HG02571 (cell line): ENCODE results near the gene PLXDC2.

Experiments
- ATAC-seq: cut with Tn5 transposase; IDR thresholded peaks from one replicate; pipeline ENCODE4 v1.9.1; 2021; ENCODE audit warnings: mild to moderate bottlenecking, moderate library complexity; ENCODE audit not compliant: unreplicated experiment

The PLXDC2 gene

GRCh38 chr10:20093600-20093999 lies 277.4 kb downstream of the PLXDC2 start:
- ATAC-seq, result no peak

- no peak for ATAC-seq
These were observed 278.2 kb downstream of the PLXDC2 start for GRCh38 chr10:20094226-20094976.

- ATAC-seq, result no peak
These were observed 283.9 kb downstream of the PLXDC2 start for GRCh38 chr10:20100171-20100570.

GRCh38 chr10:20105236-20105635 lies 289.0 kb downstream of the PLXDC2 start:
- ATAC-seq, result no peak

DNA sequence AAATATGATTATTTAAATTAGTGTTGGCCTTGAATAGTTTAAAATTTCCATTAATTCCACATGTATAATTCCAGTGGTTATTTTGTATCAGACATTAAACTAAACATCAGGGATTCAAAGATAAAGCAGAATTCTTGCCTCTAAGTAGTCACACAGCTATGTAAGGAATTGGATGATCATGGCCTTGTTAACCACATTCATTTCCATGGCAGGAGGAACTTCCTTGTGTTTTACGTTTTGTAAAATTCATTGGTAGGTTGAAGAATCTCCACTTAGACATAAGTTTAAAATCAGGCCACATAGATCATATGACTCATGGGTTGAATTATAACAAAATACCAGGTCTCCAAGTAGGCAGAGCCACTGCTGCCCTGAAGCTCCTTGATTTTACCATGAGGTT lies 289.7 kb downstream of the PLXDC2 start:
- no peak for ATAC-seq

DNA sequence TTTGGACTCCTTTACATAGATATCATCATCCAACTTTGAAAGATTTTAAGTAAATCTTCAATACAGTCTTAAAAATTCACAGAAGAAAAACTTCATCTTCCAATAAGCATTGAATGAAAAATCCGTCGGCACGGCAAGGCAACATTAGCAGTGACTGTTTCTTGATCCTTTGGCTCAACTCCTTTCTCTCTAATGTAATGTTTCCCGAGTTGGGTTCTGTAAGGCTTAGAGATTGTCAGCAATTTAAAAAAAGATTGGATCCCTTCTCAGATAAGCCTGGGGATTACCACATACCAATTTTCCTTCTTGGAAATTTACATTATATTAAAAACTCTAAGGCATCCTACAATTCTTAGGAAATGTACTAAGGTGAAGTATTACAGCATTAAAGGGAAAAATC lies 291.8 kb downstream of the PLXDC2 start:
- ATAC-seq, result no peak

DNA sequence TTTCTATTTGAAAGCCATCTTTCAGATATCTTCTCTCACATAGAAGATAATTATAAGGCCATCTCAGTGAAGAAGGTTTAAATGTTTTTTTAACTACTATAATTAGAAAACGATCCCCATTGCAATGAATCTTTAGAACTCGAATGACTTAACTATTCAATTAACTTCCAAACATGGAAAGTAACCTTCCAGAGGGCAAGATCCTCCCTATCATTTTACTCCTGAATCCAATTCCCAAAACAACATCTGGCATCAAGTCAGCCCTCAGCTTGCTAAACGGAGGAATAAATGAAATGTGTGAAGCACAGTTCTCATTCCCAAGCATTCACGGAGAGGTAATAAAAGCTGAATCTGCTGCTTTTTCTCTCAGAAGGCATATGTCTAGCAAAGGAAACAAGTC lies 293.4 kb downstream of the PLXDC2 start:
- no peak for ATAC-seq

- ATAC-seq, result no peak
These were observed 294.2 kb downstream of the PLXDC2 start for GRCh38 chr10:20110125-20111100.

DNA sequence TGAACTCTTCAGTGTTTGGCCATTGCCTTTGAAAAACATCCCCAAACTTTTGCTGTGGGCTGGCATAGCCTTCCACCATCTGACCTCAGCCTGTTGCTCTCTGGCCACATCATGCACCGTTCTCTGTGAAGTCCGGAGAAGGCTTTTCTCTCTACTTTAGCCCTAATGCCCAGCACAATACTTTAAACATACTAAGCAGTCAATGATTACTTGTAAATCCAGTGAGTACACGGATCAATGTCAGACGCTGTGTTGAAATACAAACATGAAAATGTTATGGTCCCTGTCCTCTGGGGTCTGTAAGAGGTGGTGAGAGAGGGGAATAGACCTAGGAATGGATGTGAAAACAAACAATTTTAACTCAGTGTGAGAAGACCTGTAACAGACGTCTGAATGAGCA lies 297.9 kb downstream of the PLXDC2 start:
- no peak for ATAC-seq

DNA sequence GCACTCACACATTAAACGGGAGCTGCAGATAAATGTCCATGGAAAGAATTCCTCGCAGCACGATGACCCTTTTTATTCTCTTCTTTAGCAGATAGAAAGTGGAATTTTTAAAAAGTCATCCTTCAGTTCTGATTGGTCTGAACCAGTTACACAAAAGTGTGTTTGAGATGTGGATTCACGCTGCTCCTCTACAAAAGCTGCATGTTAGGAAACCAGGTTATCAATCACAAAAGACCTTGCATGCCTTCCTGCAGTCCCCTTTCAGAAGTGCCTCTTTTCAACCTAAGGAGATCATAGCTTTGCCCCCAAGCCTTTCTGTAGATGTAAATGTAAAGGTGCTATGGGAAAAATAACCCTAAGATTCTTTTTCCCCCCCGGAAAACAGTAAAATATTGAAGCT lies 299.7 kb downstream of the PLXDC2 start:
- no peak for ATAC-seq

DNA sequence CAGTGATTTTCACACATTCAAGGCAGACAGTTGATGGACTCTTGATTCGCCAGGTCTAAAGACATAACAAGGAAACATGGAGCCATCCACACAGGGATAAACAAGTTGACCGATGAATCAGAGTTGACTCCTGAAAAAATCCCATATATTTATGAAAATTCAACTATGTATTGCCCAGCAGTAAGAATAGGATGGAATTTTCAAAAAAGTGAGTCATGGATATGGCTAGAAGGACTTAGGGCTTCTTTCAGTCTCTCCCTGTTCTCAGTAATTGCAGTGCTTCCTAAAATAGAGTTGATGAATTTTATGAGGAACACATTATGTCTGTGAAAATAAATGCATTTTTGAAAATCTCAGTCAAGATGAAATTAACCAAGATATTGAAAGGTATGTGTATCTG lies 301.2 kb downstream of the PLXDC2 start:
- no peak for ATAC-seq

DNA sequence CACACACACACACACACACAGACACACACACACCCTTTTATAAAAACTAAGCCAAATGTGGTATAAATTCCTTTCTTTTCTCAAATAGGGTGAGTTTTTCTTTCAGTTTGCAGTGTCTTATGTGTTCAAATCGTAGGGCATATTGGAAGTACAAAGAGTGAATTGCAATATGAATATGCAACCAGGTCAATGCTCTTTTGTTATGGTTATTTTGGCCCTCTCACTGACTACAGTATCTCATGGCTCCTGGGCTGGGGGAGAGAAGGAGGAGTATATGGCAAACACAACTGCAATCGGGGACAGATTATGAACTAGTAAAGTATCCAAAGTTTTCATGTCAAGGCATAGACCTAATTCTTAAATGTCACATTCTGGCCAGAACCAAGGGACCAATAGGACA lies 301.9 kb downstream of the PLXDC2 start:
- ATAC-seq, result no peak

DNA sequence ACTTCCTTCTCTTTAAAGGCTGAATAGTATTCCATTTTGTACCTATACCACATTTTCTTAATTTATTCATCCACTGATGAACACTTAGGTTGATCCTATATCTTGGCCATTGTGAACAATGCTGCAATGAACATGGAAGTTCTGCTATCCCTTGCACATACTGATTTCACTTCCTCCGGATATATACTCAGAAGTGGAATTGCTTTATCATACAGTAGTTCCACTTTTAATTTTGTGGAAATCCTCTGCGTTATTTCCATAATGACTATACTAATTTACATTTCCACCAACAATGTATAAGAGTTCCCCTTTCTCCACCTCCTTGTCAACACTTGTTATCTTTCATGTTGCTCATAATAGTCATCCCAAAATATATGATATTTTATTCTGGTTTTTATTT lies 312.6 kb downstream of the PLXDC2 start:
- no peak for ATAC-seq

DNA sequence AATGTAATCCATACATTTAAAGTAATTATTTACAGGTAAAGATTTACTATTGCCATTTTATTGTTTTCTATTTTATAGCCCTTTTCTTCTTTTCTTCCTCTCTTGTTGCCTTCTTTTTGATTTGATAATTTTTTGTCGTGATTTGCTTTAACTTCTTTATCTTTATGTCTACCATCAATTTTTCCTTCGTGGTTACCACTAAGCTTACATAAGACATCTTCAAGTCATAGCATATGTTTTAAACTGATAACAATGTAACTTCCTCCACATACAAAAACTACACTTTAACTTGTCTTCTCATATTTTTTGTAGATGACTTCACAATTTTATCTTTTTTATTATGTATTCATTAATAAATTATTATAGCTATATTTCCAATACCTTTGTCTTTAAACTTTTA lies 316.6 kb downstream of the PLXDC2 start:
- no peak for ATAC-seq

GRCh38 chr10:20133669-20134189 lies 317.5 kb downstream of the PLXDC2 start:
- no peak for ATAC-seq

GRCh38 chr10:20142311-20142710 lies 326.1 kb downstream of the PLXDC2 start:
- ATAC-seq, result no peak

DNA sequence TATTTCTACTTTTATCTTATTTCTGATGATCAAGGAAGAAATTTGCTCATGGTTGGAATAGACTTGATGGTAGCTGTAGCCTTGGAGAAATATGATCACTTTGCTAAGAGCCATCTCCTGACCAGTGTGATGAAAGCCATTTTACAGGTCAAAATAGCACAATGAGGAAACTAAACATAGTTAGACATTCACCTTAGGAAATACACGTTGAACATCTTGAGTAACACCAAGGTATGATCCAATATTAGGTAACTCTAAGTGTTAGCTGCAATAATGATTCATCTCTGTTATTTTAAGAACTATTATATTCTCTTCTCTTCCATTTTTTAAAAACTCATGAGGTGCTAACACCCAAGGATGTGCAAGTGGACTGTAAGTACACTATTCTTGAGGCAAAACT lies 328.0 kb downstream of the PLXDC2 start:
- ATAC-seq, result no peak

GRCh38 chr10:20146004-20146403 lies 329.8 kb downstream of the PLXDC2 start:
- no peak for ATAC-seq

DNA sequence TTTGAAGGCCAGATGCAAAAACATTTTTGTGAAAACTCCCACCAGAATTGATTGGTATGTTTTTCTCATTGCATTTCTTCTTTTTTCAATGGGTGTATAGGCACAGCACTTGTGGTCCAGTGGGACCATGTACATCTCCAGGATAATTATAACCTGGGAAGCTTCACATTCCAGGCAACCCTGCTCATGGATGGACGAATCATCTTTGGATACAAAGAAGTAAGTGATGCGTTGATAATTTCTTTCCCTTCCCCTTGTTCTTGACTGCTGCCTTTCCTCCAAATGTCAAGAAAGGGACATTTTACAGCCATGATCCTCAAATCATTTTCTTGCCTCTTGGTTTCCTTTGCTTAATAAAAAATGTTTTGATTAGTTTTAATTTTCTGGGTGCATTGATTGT lies 331.5 kb downstream of the PLXDC2 start:
- no peak for ATAC-seq

DNA sequence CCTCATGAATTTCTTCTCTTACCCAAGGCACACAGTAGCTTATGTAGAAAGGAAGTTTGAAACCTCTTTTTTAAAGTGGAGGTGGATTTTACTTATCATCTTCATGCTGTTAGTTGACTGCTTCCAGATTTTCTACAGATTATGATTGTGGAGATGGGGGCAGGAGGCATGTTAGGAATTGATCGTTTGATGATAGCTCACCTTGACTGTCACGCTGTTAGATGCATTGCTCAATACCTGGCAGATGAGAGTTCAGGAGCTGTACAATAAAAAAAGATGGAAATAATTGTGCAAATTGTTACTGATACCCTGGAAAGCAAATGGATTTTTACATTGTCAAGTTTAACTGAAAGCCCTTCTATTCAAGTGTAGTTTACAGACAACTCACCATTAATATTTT lies 340.3 kb downstream of the PLXDC2 start:
- ATAC-seq, result no peak

DNA sequence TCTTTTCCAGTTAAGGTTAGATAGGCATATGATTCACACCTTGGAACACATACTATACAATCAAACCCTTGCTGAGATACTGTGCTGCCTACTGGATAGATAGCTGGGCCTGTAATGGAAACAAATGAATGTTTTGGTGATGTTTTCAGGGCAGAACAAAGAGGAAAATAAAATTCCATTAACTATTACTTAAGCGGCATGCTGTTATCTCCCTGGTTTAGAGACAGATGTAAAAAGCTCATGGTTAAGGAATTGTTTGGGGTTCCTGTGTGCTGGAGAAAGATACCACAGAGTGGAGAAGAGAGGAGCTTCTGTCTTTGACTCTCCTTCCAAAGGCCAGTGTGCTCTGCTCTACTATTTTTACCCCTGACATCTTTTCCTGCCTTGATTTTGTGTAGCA lies 341.1 kb downstream of the PLXDC2 start:
- ATAC-seq, result no peak

DNA sequence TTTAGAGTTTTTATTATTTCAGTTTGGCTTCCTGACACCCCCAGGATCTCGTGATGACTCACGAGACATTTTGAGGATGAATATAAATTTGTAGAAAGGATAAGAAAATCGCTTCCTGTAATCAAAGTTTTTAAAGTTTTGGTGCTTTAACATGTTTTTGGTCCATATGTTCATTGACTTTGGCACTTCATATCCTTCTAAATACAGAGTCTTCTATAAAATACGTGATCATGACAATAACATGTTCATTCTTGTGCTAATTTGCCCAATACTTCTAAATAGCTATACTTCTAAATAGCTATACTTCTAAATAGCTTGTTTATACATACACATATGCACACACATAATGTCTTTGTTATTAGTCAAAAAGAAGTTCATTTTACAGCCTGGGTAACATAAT lies 341.9 kb downstream of the PLXDC2 start:
- no peak for ATAC-seq
